GM12878 (cell line): ENCODE results near the gene CCDC18. TPM values are rescaled to one million over a fixed set of nuclear protein-coding genes. Genes with fewer than 3 reads are reported as not detected.
A peak's percentile ranks its signal among the peaks of the same experiment; 100 is the strongest.

Experiments used
- ATAC-seq: fragments of 200-7000 bp; cut with Tn5 transposase; 3 replicates; pipeline ENCODE4 v1.9.1; 2020; ENCODE audit warnings: mild to moderate bottlenecking, moderate library complexity
- BruUV-seq: library from RNA; stranded (reverse); fragments of 400-500 nt; replicated peaks from 2 replicates; lab custom pipeline; 2021; lab: Mats Ljungman, UMichigan
- CTCF ChIA-PET: fragments of 300-600 bp; sonication (Branson Sonifier 250); formaldehyde crosslinking; extraction: SDS; loops from one replicate; lab custom pipeline; 2021; ENCODE audit warnings: inconsistent platforms; lab: Yijun Ruan, JAX
- POLR2A ChIA-PET: fragments of 350-600 bp; formaldehyde crosslinking; extraction: SDS; loops from one replicate; lab custom pipeline; 2021; ENCODE audit warnings: inconsistent platforms; lab: Charles Lee
- RAD21 ChIA-PET: fragments of 300-600 bp; sonication (Branson Sonifier 250); formaldehyde crosslinking; loops from one replicate; lab custom pipeline; 2023; ENCODE audit warnings: antibody characterized with exemption; ENCODE audit not compliant: unreplicated experiment; lab: Charles Lee
- SMC1A ChIA-PET: fragments of 300-600 bp; sonication (Branson Sonifier 250); formaldehyde crosslinking; loops from one replicate; lab custom pipeline; 2023; ENCODE audit not compliant: unreplicated experiment, uncharacterized antibody; lab: Charles Lee
- DNase-seq: peaks from one replicate; pipeline ENCODE4 v3.0.0-alpha.2; 2011; ENCODE audit warnings: low read depth, low spot score
- FAIRE-seq: peaks from 3 replicates; lab custom pipeline; 2011; peaks lifted over from hg19 to GRCh38; lab: Jason Lieb, UNC
- H2AFZ ChIP-seq: 2 replicates; pipeline ENCODE4 v1.6.0; 2011; ENCODE audit warnings: low read depth, low read length, control low read depth; ENCODE audit not compliant: control insufficient read depth
- H3K27ac ChIP-seq: 2 replicates; pipeline ENCODE4 v1.5.1; 2011; ENCODE audit warnings: control low read depth; ENCODE audit not compliant: control insufficient read depth, insufficient read depth
- H3K27me3 ChIP-seq, 2 experiments: replicated peaks in 1 of 2; 2 replicates each; pipeline versions ENCODE4 v1.6.0 to v1.6.1; 2011; ENCODE audit warnings: low read length in 1 of 2; ENCODE audit not compliant: control insufficient read depth in 2 of 2, insufficient read depth in 2 of 2
- H3K36me3 ChIP-seq, 2 experiments: 2 replicates each; pipeline ENCODE4 v1.5.1; 2011; ENCODE audit warnings: low read length in 1 of 2; ENCODE audit not compliant: control insufficient read depth in 2 of 2, insufficient read depth in 2 of 2
- H3K4me1 ChIP-seq: 2 replicates; pipeline ENCODE4 v1.6.1; 2011; ENCODE audit warnings: mild to moderate bottlenecking, low read length, moderate library complexity, mixed read lengths; ENCODE audit not compliant: control insufficient read depth, insufficient read depth
- H3K4me2 ChIP-seq: 2 replicates; pipeline ENCODE4 v1.6.0; 2011; ENCODE audit warnings: control low read depth; ENCODE audit not compliant: control insufficient read depth, insufficient read depth
- H3K4me3 ChIP-seq: fragments of 200-600 bp; sonication (generic); 2 replicates; pipeline ENCODE4 v1.5.1; 2016
- H3K79me2 ChIP-seq: 2 replicates; pipeline ENCODE4 v1.6.0; 2011; ENCODE audit warnings: low read length; ENCODE audit not compliant: control insufficient read depth, insufficient read depth
- H3K9ac ChIP-seq: 2 replicates; pipeline ENCODE4 v1.8.0; 2011; ENCODE audit warnings: low read length, control low read depth, mixed read lengths; ENCODE audit not compliant: control insufficient read depth, insufficient read depth
- H3K9me3 ChIP-seq: replicated peaks from 3 replicates; pipeline ENCODE4 v1.5.1; 2011; ENCODE audit warnings: mild to moderate bottlenecking, low read length; ENCODE audit not compliant: control insufficient read depth, insufficient read depth
- H4K20me1 ChIP-seq: 2 replicates; pipeline ENCODE4 v1.6.0; 2011; ENCODE audit not compliant: control insufficient read depth, insufficient read depth
- CREB1 ChIP-seq: IDR thresholded peaks from 2 replicates; pipeline ENCODE4 v1.6.1; 2012; ENCODE audit warnings: low read depth, mild to moderate bottlenecking, inconsistent platforms
- E2F4 ChIP-seq: IDR thresholded peaks from 2 replicates; pipeline ENCODE4 v1.6.1; 2012; ENCODE audit warnings: low read depth, low read length, improper control_type of control experiment
- ELK1 ChIP-seq: IDR thresholded peaks from 2 replicates; pipeline ENCODE4 v1.6.1; 2012; ENCODE audit warnings: low read depth, low read length, improper control_type of control experiment
- IKZF2 ChIP-seq, 2 experiments: fragments of 450-650 bp; IDR thresholded peaks; 2 replicates each; pipeline ENCODE4 v1.6.1; 2017; ENCODE audit warnings: mild to moderate bottlenecking in 2 of 2, moderate library complexity in 2 of 2
- KDM1A ChIP-seq: fragments of 200-600 bp; sonication (generic); IDR thresholded peaks from 2 replicates; pipeline ENCODE4 v1.6.1; 2016; ENCODE audit warnings: borderline replicate concordance
- MYB ChIP-seq: fragments of 150-350 bp; IDR thresholded peaks from 2 replicates; pipeline ENCODE4 v1.6.1; 2014; ENCODE audit warnings: mild to moderate bottlenecking, low read depth, low read length, borderline replicate concordance
- MYC ChIP-seq: IDR thresholded peaks from 2 replicates; pipeline ENCODE4 v1.6.1; 2011; ENCODE audit warnings: mild to moderate bottlenecking, low read length, moderate library complexity, inconsistent platforms; ENCODE audit not compliant: insufficient read depth, insufficient replicate concordance, insufficient read length, severe bottlenecking
- NKRF ChIP-seq: fragments of 450-650 bp; conservative IDR thresholded peaks from 2 replicates; pipeline ENCODE4 v1.6.1; 2017; ENCODE audit warnings: mild to moderate bottlenecking, moderate library complexity
- PML ChIP-seq: IDR thresholded peaks from 2 replicates; pipeline ENCODE4 v1.6.1; 2012; ENCODE audit warnings: low read length, inconsistent platforms
- RUNX3 ChIP-seq: IDR thresholded peaks from 2 replicates; pipeline ENCODE4 v1.6.1; 2012; ENCODE audit warnings: low read length, inconsistent platforms
- SIX5 ChIP-seq: IDR thresholded peaks from 2 replicates; pipeline ENCODE4 v1.6.1; 2011; ENCODE audit warnings: mild to moderate bottlenecking, low read depth, low read length, moderate library complexity; ENCODE audit not compliant: severe bottlenecking
- SREBF2 ChIP-seq: IDR thresholded peaks from 2 replicates; pipeline ENCODE4 v1.6.1; 2012; ENCODE audit warnings: mild to moderate bottlenecking, low read length
- USF2 ChIP-seq: IDR thresholded peaks from 2 replicates; pipeline ENCODE4 v1.6.1; 2011; ENCODE audit warnings: low read depth, low read length, improper control_type of control experiment, borderline replicate concordance
- ZBTB11 ChIP-seq: fragments of 450-650 bp; formaldehyde crosslinking; IDR thresholded peaks from 2 replicates; pipeline ENCODE4 v1.5.0; 2022; ENCODE audit warnings: mild to moderate bottlenecking, missing genetic modification characterization
- ZZZ3 ChIP-seq: IDR thresholded peaks from 2 replicates; pipeline ENCODE4 v1.6.1; 2011; ENCODE audit warnings: low read depth; ENCODE audit not compliant: control insufficient read depth, insufficient read length
- WGBS: methylation state at CpG from one replicate; pipeline ENCODE4 v1.1.6; 2016; ENCODE audit warnings: low lambda C conversion rate; ENCODE audit not compliant: insufficient replicate concordance, insufficient coverage; ENCODE audit errors: missing lambda C conversion rate; 5-methylcytosine and 5-hydroxymethylcytosine counted together
- in situ Hi-C: fragments of 300-500 bp; cut with MboI; formaldehyde crosslinking; loops from 9 replicates; pipeline ENCODE4 v1.14.3; 2018; ENCODE audit warnings: mixed read lengths
- intact Hi-C: fragments of 100-400 bp; cut with micrococcal nuclease; formaldehyde crosslinking; loops from one replicate; pipeline ENCODE4 v1.14.2; 2022; ENCODE audit not compliant: unreplicated experiment
- polyA plus RNA-seq, 11 experiments: library from polyadenylated mRNA; depleted of rRNA in 4 of 11; unstranded in 6 of 11; stranded (reverse) in 5 of 11; fragments of >200 nt; fragmentation: Nextera tagmentation in 4 of 11; fragmentation: Illumina TruSeq in 1 of 11; extraction: Ambion mirVana in 4 of 11; extraction: Trizol in 1 of 11; gene quantifications; 1 replicate in 1 of 11; 2 replicates in 10 of 11; pipeline versions ENCODE4 v1.2.1 to v1.2.3, GENCODE V29; 2011 to 2016; ENCODE audit warnings: inconsistent platforms in 2 of 11, missing spikeins in 2 of 11, low read depth in 1 of 11
- total RNA-seq, 4 experiments: library from RNA; depleted of rRNA in 3 of 4; stranded (reverse); fragments of >200 nt in 3 of 4; fragmentation: Illumina TruSeq in 1 of 4; extraction: Trizol in 1 of 4; gene quantifications; 2 replicates each; pipeline versions ENCODE4 v1.2.1 to v1.2.3, GENCODE V29; 2013 to 2021

The CCDC18 gene
- total and polyA plus RNA-seq, 10 of the 15 experiments (the other 5 are each of a cell fraction or from before 2014, with no cell fraction given): 15.6 to 34.9 (median 19.5) TPM

DNA sequence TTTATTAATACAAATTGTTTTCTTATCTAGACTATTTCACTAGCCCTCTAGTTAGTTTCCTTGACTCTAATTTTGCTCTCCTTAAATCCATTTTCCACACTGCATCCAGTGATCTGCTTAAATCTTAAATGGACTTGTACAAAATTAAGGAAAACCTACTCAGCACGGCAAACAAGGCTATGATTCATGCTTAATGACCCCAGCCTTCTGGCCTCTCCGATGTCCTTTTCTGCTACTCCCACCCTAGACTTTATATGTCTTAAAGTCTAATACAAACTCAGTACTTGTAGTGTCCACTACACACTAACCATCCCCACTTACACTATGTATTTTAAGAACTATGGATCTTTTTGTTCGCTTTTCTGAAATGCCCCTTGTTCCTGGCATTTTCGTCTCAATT is 2.5 kb upstream of the CCDC18 start:
- H3K79me2 ChIP-seq: peaks cover 90% of the 10 kb centered on the region
- no TSS peak for BruUV-seq
- no peak overlapping the region for H2AFZ ChIP-seq
- DNase-seq (no peak), FAIRE-seq (no peak), ATAC-seq (no peak)
- peak overlapping the region; percentile 99; the same call in 1 of the 2 replicates for H3K27ac ChIP-seq
- CTCF ChIA-PET: interaction anchor here (1.4 kb wide), 1 partner anchor 97 kb away, joined by 10 read pairs; no protein-coding TSS in a partner anchor
- POLR2A ChIA-PET: interaction anchor here (0.6 to 2.6 kb wide), 7 partner anchors 12 to 318 kb away, joined by 3 to 7 read pairs (median 5); no protein-coding TSS in a partner anchor
- H3K9me3 ChIP-seq: peaks cover 4% of the 10 kb centered on the region
- WGBS: 24% methylated on average over 4 of the region's 4 CpGs
- peaks cover 2 to 7% of the 10 kb centered on the region in 2 experiments; a peak in 2 of 4 replicates for H3K36me3 ChIP-seq
- intact Hi-C loops (loop anchor here (2.0 to 10.0 kb wide), 2 partner anchors 343 to 669 kb away; partner anchors contain the start of gene RPL5), in situ Hi-C loops (no loop called here)
- TF ChIP-seq USF2 (no peak), E2F4 (no peak), KDM1A (no peak), SREBF2 (no peak), ELK1 (no peak), ZZZ3 (no peak), ZBTB11 (CRISPR knock-in tag) (no peak), SIX5 (no peak), CREB1 (no peak), PML (no peak), MYC (no peak), NKRF (no peak), RUNX3 (no peak), IKZF2 (IDR thresholded peaks at IDR 0.05) (no peak), MYB (no peak)
- H3K4me3 ChIP-seq: peak overlapping the region; percentile 89
- H3K4me1 ChIP-seq: peaks cover 4% of the 10 kb centered on the region; the same call in 1 of the 2 replicates
- H3K9ac ChIP-seq: peak overlapping the region; percentile 99
- no peaks in the 10 kb centered on the region for H3K27me3 ChIP-seq
- SMC1A ChIA-PET: interaction anchor here (1.1 to 1.7 kb wide), 6 partner anchors 9 to 98 kb away, joined by 3 to 7 read pairs (median 4); partner anchors contain the start of gene MTF2
- H4K20me1 ChIP-seq: peaks cover 2% of the 10 kb centered on the region; the same call in 1 of the 2 replicates
- RAD21 ChIA-PET: interaction anchor here (0.7 to 1.4 kb wide), 4 partner anchors 27 to 256 kb away, joined by 3 to 10 read pairs (median 3); no protein-coding TSS in a partner anchor
- peak overlapping the region; percentile 89 for H3K4me2 ChIP-seq
